Nephron (organoid): ENCODE results near the gene NMD3.

ENCODE experiments used
- H3K27ac Mint-ChIP-seq, 3 experiments: 2 replicates each; pipeline ENCODE4 v1.8.0; 2020; ENCODE audit warnings: mixed read lengths in 3 of 3, mild to moderate bottlenecking in 2 of 3, moderate library complexity in 1 of 3
- H3K27me3 Mint-ChIP-seq: 2 replicates; pipeline ENCODE4 v1.8.0; 2021; ENCODE audit warnings: low read depth, mild to moderate bottlenecking, moderate library complexity, mixed read lengths
- H3K36me3 Mint-ChIP-seq: 2 replicates; pipeline ENCODE4 v1.8.0; 2020; ENCODE audit warnings: low read depth, mixed read lengths
- H3K4me1 Mint-ChIP-seq: 2 replicates; pipeline ENCODE4 v1.8.0; 2020; ENCODE audit warnings: mixed read lengths
- H3K4me3 Mint-ChIP-seq, 3 experiments: 2 replicates each; pipeline ENCODE4 v1.8.0; 2020; ENCODE audit warnings: mild to moderate bottlenecking in 3 of 3, mixed read lengths in 3 of 3, moderate library complexity in 2 of 3
- H3K9me3 Mint-ChIP-seq: 2 replicates; pipeline ENCODE4 v1.8.0; 2020; ENCODE audit warnings: mixed read lengths
- CTCF ChIP-seq, 3 experiments: fragments of 200-600 bp; sonication (generic); IDR thresholded peaks; one replicate each; pipeline ENCODE4 v1.5.0; 2021; ENCODE audit warnings: antibody characterized with exemption in 3 of 3; ENCODE audit not compliant: unreplicated experiment in 3 of 3

NMD3 gene

GRCh38 chr3:161253711-161254110 lies 32.6 kb downstream of the NMD3 start:
- H3K4me1 Mint-ChIP-seq = no peaks in the 10 kb centered on the region
- H3K9me3 Mint-ChIP-seq = peaks cover 10% of the 10 kb centered on the region
- no peak overlapping the region for H3K27ac Mint-ChIP-seq
- no peak for TF ChIP-seq CTCF (IDR thresholded peaks at IDR 0.05; ENCODE audit: unreplicated experiment in 3 of 3)
- H3K36me3 Mint-ChIP-seq = peaks cover 86% of the 10 kb centered on the region
- H3K4me3 Mint-ChIP-seq = no peak overlapping the region
- H3K27me3 Mint-ChIP-seq = no peaks in the 10 kb centered on the region

DNA sequence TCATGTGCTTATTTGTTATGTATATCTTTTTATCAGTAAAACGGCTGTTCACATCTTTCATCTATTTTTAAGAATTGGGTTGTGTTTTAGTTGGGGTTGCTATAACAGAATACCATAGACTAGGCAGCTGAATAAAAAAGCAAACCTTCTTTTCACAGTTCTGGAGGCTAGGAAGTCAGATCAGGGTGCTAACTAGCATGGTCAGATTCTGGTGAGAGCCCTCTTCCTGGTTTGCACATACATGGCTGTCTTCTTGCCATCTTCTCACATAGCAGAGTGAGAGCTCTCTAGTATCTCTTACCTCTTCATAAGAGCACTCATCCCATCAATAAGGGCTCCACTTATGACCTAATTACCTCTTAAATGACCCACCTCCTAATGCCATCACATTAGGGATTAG lies 33.8 kb downstream of the NMD3 start:
- H3K4me1 Mint-ChIP-seq = no peaks in the 10 kb centered on the region
- H3K36me3 Mint-ChIP-seq = peaks cover 82% of the 10 kb centered on the region
- H3K27me3 Mint-ChIP-seq = no peaks in the 10 kb centered on the region
- H3K9me3 Mint-ChIP-seq = peaks cover 12% of the 10 kb centered on the region
- TF ChIP-seq CTCF (IDR thresholded peaks at IDR 0.05; ENCODE audit: unreplicated experiment in 3 of 3) = no peak
- no peak overlapping the region for H3K4me3 Mint-ChIP-seq
- no peak overlapping the region for H3K27ac Mint-ChIP-seq

DNA sequence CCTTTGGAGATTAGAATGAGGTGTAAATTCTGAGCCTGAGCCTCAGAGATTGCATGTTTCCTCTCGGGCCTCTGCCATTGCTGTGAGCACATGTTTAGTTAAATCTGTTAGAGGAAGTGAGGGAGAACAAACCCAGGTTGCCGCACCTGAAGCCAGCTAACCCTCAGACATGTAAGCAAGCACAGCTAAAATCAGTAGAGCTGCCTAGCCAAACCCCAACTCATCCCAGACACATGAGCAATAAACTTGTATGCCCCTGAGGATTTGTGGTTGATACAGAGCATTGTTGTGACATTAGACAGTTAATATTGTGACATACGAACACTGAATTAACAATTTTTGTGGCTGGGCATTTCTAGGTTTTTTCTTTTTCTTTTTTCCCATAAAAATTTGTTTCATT lies 41.9 kb downstream of the NMD3 start:
- Mint-ChIP-seq H3K9me3 (peaks cover 39% of the 10 kb centered on the region), H3K36me3 (peaks cover 69% of the 10 kb centered on the region), H3K27me3 (no peaks in the 10 kb centered on the region), H3K27ac (no peak overlapping the region), H3K4me1 (no peaks in the 10 kb centered on the region), H3K4me3 (no peak overlapping the region)
- TF ChIP-seq CTCF (IDR thresholded peaks at IDR 0.05; ENCODE audit: unreplicated experiment in 3 of 3) = no peak

DNA sequence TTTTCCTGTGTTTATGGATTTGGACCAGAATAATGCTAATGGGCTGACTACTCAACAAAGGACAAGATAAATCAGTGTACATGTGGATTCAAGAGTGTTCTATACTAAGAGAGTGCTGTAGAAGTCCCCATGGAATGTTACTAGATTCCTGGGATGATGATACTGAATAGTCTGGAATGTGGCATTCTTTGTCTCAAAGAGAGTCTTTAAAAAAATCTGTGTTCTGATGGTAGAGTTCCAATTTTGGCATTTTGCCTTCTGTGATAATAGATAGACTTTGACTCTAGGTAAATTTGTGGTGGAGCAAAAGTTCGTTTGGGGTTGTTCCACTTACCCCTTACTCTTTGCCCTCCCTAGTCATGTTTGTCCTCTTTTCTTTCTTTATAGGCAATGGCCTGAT lies 43.7 kb downstream of the NMD3 start:
- H3K4me1 Mint-ChIP-seq = no peaks in the 10 kb centered on the region
- H3K9me3 Mint-ChIP-seq = peaks cover 34% of the 10 kb centered on the region
- H3K27ac Mint-ChIP-seq = no peak overlapping the region
- TF ChIP-seq CTCF (IDR thresholded peaks at IDR 0.05; ENCODE audit: unreplicated experiment in 3 of 3) = no peak
- no peaks in the 10 kb centered on the region for H3K27me3 Mint-ChIP-seq
- peaks cover 58% of the 10 kb centered on the region for H3K36me3 Mint-ChIP-seq
- H3K4me3 Mint-ChIP-seq = no peak overlapping the region

- no peaks in the 10 kb centered on the region for H3K27me3 Mint-ChIP-seq
- peaks cover 49% of the 10 kb centered on the region for H3K36me3 Mint-ChIP-seq
- no peaks in the 10 kb centered on the region for H3K4me1 Mint-ChIP-seq
- no peak overlapping the region for H3K27ac Mint-ChIP-seq
- peaks cover 23% of the 10 kb centered on the region for H3K9me3 Mint-ChIP-seq
- H3K4me3 Mint-ChIP-seq = no peak overlapping the region
- no peak for TF ChIP-seq CTCF (IDR thresholded peaks at IDR 0.05; ENCODE audit: unreplicated experiment in 3 of 3)
Measured at GRCh38 chr3:161265916-161266571, 44.9 kb downstream of the NMD3 start.

DNA sequence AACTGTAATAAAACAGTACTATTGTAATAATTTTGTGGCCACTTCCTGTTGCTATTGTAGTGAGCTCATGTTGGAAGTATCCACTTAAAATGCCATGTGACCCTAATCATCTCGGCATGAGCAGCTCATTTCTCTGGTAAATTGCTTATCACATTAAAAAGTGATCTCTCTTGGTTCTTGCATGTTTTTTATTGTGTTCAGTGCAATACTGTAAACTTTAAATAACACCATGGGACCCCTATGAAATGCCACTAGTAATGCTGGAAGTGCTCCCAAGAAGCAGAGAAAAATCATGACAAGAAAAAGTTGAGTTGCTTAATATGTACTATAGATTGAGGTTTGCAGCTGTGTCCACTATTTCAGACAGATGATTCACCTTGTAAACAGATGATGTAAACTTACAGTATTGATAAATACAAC lies 45.6 kb downstream of the NMD3 start:
- Mint-ChIP-seq H3K27me3 (no peaks in the 10 kb centered on the region), H3K4me1 (no peaks in the 10 kb centered on the region), H3K36me3 (peaks cover 42% of the 10 kb centered on the region), H3K27ac (no peak overlapping the region), H3K4me3 (no peak overlapping the region), H3K9me3 (peaks cover 16% of the 10 kb centered on the region)
- no peak for TF ChIP-seq CTCF (IDR thresholded peaks at IDR 0.05; ENCODE audit: unreplicated experiment in 3 of 3)
